ENCODE measurements around the gene BSDC1. TPM values are rescaled to one million over a fixed set of nuclear protein-coding genes. Genes with fewer than 3 reads are reported as not detected.
A peak's percentile ranks its signal among the peaks of the same experiment; 100 is the strongest.

The BSDC1 gene
- total RNA-seq, 1 experiment from 2014 or later = 74.0 TPM

- no peaks in the 10 kb centered on the region for H4K20me1 ChIP-seq (ENCODE audit: insufficient read depth)
- TF ChIP-seq EZH2 (IDR thresholded peaks at IDR 0.05; ENCODE audit: low read depth) = no peak
- TF ChIP-seq, protein P1, sequence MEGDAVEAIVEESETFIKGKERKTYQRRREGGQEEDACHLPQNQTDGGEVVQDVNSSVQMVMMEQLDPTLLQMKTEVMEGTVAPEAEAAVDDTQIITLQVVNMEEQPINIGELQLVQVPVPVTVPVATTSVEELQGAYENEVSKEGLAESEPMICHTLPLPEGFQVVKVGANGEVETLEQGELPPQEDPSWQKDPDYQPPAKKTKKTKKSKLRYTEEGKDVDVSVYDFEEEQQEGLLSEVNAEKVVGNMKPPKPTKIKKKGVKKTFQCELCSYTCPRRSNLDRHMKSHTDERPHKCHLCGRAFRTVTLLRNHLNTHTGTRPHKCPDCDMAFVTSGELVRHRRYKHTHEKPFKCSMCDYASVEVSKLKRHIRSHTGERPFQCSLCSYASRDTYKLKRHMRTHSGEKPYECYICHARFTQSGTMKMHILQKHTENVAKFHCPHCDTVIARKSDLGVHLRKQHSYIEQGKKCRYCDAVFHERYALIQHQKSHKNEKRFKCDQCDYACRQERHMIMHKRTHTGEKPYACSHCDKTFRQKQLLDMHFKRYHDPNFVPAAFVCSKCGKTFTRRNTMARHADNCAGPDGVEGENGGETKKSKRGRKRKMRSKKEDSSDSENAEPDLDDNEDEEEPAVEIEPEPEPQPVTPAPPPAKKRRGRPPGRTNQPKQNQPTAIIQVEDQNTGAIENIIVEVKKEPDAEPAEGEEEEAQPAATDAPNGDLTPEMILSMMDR (conservative IDR thresholded peaks at IDR 0.05) = no peak
- no peaks in the 10 kb centered on the region for H3K79me2 ChIP-seq (ENCODE audit: low read depth)
- H3F3A ChIP-seq (ENCODE audit: insufficient read depth, low read depth) = peaks cover 20% of the 10 kb centered on the region; the same call in 1 of the 2 replicates
- no peaks in the 10 kb centered on the region for H3K9me2 ChIP-seq (ENCODE audit: insufficient read depth)
- intact Hi-C loops (cut with micrococcal nuclease; ENCODE audit: unreplicated experiment) = loop anchor here (5.0 kb wide), 1 partner anchor 342 kb away; the partner anchor contains the start of gene KHDRBS1
- POLR2A ChIA-PET (ENCODE audit: unreplicated experiment) = no interaction called here
- no peak overlapping the region for H3K27ac ChIP-seq
- H3K27me3 ChIP-seq (ENCODE audit: insufficient read depth, low read depth) = no peaks in the 10 kb centered on the region
- peaks cover 14% of the 10 kb centered on the region; the same call in 1 of the 2 replicates for H3K4me1 ChIP-seq (replicated peaks; ENCODE audit: insufficient read depth)
- DNase-seq = no peak
- BruUV-seq (replicated peaks) = no TSS peak
- no peak overlapping the region for H3K4me3 ChIP-seq
- CTCF ChIA-PET = no interaction called here
- H3K9me3 ChIP-seq (ENCODE audit: insufficient read depth, low read depth) = no peaks in the 10 kb centered on the region
- H3K4me2 ChIP-seq = no peak overlapping the region
- no peaks in the 10 kb centered on the region for H3K36me3 ChIP-seq (ENCODE audit: low read depth)
- no peak overlapping the region for H2AFZ ChIP-seq
Measured at GRCh38 chr1:32353886-32354570, 40.2 kb downstream of the BSDC1 start.

- intact Hi-C loops (cut with micrococcal nuclease; ENCODE audit: unreplicated experiment) = loop anchor here (5.0 kb wide), 1 partner anchor 341 kb away; the partner anchor contains the start of gene KHDRBS1
- DNase-seq = no peak
- Histone ChIP-seq H3K4me3 (no peak overlapping the region), H3K4me2 (no peak overlapping the region), H3K27me3 (ENCODE audit: insufficient read depth, low read depth) (no peaks in the 10 kb centered on the region), H3K36me3 (ENCODE audit: low read depth) (no peaks in the 10 kb centered on the region), H3K9me3 (ENCODE audit: insufficient read depth, low read depth) (no peaks in the 10 kb centered on the region), H4K20me1 (ENCODE audit: insufficient read depth) (no peaks in the 10 kb centered on the region), H3K27ac (no peak overlapping the region), H3K79me2 (ENCODE audit: low read depth) (no peaks in the 10 kb centered on the region), H3F3A (ENCODE audit: insufficient read depth, low read depth) (peaks cover 15% of the 10 kb centered on the region; the same call in 1 of the 2 replicates), H3K9me2 (ENCODE audit: insufficient read depth) (no peaks in the 10 kb centered on the region), H2AFZ (no peak overlapping the region), H3K4me1 (replicated peaks; ENCODE audit: insufficient read depth) (peaks cover 14% of the 10 kb centered on the region; the same call in 1 of the 2 replicates)
- ChIA-PET CTCF (interaction anchor here (1.0 kb wide), 1 partner anchor 138 kb away, joined by 3 read pairs; no protein-coding TSS in a partner anchor), POLR2A (ENCODE audit: unreplicated experiment) (no interaction called here)
- BruUV-seq (replicated peaks) = no TSS peak
- TF ChIP-seq EZH2 (IDR thresholded peaks at IDR 0.05; ENCODE audit: low read depth) = no peak
- TF ChIP-seq, protein P1 (conservative IDR thresholded peaks at IDR 0.05) = no peak
Measured at GRCh38 chr1:32353431-32353830, 40.8 kb downstream of the BSDC1 start.

DNA sequence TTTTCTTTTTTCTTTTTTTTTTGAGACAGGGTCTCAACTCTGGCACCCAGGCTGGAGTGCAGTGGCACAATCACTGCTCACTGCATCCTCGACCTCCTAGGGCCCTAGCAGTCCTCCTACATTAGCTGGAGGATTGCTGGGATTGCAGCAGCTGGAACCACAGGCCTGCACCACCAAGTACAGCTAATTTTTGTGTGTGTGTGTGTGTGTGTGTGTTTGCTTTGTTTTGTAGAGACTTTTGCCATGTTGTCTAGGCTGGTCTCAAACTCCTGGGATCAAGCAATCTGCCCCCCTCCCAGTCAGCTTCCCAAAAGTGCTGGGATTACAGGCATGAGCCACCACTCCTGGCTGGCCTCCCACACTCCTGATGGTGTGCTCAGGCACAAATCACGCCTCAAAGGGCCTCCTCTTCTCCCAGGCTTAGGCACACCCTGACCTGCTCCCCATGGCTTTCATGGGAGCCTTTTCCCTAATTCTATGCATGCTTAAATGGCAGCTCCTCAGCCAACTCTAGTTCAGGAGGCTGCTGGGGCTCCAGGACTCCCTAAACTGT, 41.3 kb downstream of the BSDC1 start:
- no peak for DNase-seq
- H3K9me2 ChIP-seq (ENCODE audit: insufficient read depth) = no peaks in the 10 kb centered on the region
- no peak overlapping the region for H2AFZ ChIP-seq
- intact Hi-C loops (cut with micrococcal nuclease; ENCODE audit: unreplicated experiment) = loop anchor here (5.0 kb wide), 1 partner anchor 341 kb away; the partner anchor contains the start of gene KHDRBS1
- POLR2A ChIA-PET (ENCODE audit: unreplicated experiment) = interaction anchor here (0.6 kb wide), 1 partner anchor 29 kb away, joined by 9 read pairs; no protein-coding TSS in a partner anchor
- TF ChIP-seq, protein P1 (conservative IDR thresholded peaks at IDR 0.05) = no peak
- no peak for TF ChIP-seq EZH2 (IDR thresholded peaks at IDR 0.05; ENCODE audit: low read depth)
- H3K4me1 ChIP-seq (replicated peaks; ENCODE audit: insufficient read depth) = peaks cover 14% of the 10 kb centered on the region; the same call in 1 of the 2 replicates
- no peak overlapping the region; the same call in 1 of the 2 replicates for H3K4me3 ChIP-seq
- no peaks in the 10 kb centered on the region for H3K9me3 ChIP-seq (ENCODE audit: insufficient read depth, low read depth)
- no TSS peak for BruUV-seq (replicated peaks)
- H3F3A ChIP-seq (ENCODE audit: insufficient read depth, low read depth) = peaks cover 10% of the 10 kb centered on the region; the same call in 1 of the 2 replicates
- CTCF ChIA-PET = interaction anchor here (1.0 kb wide), 1 partner anchor 137 kb away, joined by 3 read pairs; no protein-coding TSS in a partner anchor
- H3K79me2 ChIP-seq (ENCODE audit: low read depth) = no peaks in the 10 kb centered on the region
- no peak overlapping the region for H3K27ac ChIP-seq
- no peaks in the 10 kb centered on the region for H3K27me3 ChIP-seq (ENCODE audit: insufficient read depth, low read depth)
- H3K36me3 ChIP-seq (ENCODE audit: low read depth) = no peaks in the 10 kb centered on the region
- H3K4me2 ChIP-seq = peak overlapping the region; percentile 93
- H4K20me1 ChIP-seq (ENCODE audit: insufficient read depth) = no peaks in the 10 kb centered on the region

Measured in PC-9 (cell line).